GM19043 (cell line): Measurements from ENCODE around the gene ENTPD5.

Experiments used
- ATAC-seq: cut with Tn5 transposase; IDR thresholded peaks from one replicate; pipeline ENCODE4 v1.9.1; 2021; ENCODE audit warnings: low read depth; ENCODE audit not compliant: unreplicated experiment

Gene ENTPD5, protein sequence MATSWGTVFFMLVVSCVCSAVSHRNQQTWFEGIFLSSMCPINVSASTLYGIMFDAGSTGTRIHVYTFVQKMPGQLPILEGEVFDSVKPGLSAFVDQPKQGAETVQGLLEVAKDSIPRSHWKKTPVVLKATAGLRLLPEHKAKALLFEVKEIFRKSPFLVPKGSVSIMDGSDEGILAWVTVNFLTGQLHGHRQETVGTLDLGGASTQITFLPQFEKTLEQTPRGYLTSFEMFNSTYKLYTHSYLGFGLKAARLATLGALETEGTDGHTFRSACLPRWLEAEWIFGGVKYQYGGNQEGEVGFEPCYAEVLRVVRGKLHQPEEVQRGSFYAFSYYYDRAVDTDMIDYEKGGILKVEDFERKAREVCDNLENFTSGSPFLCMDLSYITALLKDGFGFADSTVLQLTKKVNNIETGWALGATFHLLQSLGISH

GRCh38 chr14:74018586-74019407 is at the start of gene ENTPD5, which contains the start of gene BBOF1:
Gene ENTPD5, minus strand, starts transcription at chr14:74019288. Its CDS starts 31,186 bp downstream, at chr14:73988102.
Gene BBOF1, plus strand, starts transcription at chr14:74019349. Its CDS starts 130 bp downstream, at chr14:74019479.
- peak; percentile 85 for ATAC-seq

DNA sequence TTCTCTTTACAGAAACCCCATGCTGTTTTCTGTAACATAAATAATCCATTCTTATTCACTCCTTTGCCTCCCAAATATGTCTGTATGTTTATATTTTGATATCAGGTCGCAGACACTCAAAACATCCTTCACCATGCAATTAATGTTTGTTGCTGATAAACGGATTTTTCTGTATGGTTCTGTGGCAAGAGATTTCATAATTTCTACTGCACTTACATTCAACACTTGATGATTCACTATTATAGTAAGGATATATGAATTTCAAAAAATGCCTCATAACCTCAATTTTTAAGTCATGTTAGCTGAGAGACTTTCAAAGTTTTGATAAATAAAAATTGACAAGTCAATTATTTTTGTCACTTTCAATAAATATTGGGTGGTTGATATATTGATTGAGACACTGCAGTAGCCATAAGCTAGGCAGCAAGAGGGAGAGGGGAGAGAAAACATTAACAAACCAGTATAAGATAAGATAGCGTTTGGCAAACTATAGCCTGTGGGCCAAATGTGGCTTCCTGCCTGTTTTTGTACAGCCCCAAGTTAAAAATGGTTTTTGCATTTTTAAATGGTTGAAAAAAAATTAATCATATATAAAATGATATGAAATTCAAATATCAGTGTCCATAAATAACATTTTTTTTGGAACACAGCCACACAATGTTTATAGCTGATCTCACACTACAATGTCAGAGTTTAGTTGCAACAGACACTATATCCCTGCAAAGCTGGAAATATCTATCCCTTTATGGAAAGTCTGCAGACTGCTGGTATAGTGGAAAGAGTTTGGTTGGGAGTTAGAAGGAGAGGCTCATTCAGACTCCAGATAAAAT is 46.9 kb upstream of the ENTPD5 start:
- no peak for ATAC-seq

- ATAC-seq = no peak
Observed at GRCh38 chr14:74064883-74065282, 45.8 kb upstream of the ENTPD5 start.

- no peak for ATAC-seq
Observed at GRCh38 chr14:74064426-74064825, 45.3 kb upstream of the ENTPD5 start.

- ATAC-seq = no peak
Observed at GRCh38 chr14:74062809-74063150, 43.7 kb upstream of the ENTPD5 start.

DNA sequence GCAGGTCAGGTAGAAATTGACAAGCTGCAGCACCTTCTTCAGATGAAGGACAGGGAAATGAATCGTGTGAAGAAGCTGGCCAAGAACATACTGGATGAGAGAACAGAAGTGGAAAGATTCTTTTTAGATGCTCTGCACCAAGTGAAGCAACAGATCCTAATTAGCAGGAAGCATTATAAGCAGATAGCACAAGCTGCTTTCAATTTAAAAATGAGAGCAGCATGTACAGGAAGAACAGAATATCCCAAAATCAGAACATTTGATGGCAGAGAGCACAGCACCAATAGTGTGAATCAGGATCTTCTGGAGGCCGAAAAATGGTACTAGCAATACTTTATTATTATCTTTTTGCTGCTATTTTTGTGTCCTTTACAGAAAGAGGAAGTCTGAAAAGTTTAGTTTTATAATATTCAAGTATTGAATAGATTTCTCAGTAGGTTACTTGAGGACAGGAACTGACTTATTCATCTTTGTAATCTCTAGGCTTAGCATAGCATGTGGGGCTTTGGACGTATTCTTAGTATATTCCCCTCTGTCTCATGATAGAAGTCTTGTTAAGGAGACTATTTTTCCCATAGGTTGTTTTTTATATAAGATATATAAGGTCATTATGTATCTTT is 30.9 kb upstream of the ENTPD5 start:
- no peak for ATAC-seq

GRCh38 chr14:74048281-74048680 is 29.2 kb upstream of the ENTPD5 start:
- ATAC-seq = no peak

- no peak for ATAC-seq
Observed at GRCh38 chr14:74045522-74045921, 26.4 kb upstream of the ENTPD5 start.

GRCh38 chr14:74042296-74042695 is 23.2 kb upstream of the ENTPD5 start:
- ATAC-seq = no peak

- no peak for ATAC-seq
Observed at GRCh38 chr14:74038020-74038859, 19.2 kb upstream of the ENTPD5 start.

DNA sequence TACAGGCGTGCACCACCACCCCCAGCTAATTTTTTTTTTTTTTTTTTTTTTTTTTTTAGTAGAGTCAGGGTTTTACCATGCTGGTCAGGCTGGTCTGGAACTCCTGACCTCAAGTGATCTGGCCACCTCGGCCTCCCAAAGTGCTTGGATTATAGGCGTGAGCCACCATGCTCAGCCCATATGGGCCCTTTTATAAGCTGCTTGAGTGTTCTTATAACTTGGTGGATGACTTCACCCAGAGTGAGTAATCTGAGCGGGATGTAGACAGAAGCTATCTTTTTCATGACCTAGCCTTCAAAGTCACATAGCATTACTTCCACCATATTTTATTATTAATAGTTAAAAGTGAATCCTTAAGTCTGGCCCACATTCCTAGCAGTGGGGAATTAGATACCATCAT is 16.5 kb upstream of the ENTPD5 start:
- no peak for ATAC-seq

- no peak for ATAC-seq
Observed at GRCh38 chr14:74034572-74034971, 15.5 kb upstream of the ENTPD5 start.

GRCh38 chr14:74029136-74029535 is 10.0 kb upstream of the ENTPD5 start:
- ATAC-seq = no peak

GRCh38 chr14:74022346-74022745 is 3.3 kb upstream of the ENTPD5 start:
- ATAC-seq = no peak

GRCh38 chr14:74019408-74020137 is 485 bp upstream of the ENTPD5 start:
- no peak for ATAC-seq

- ATAC-seq = no peak
Observed at GRCh38 chr14:74018174-74018585, 908 bp downstream of the ENTPD5 start.

DNA sequence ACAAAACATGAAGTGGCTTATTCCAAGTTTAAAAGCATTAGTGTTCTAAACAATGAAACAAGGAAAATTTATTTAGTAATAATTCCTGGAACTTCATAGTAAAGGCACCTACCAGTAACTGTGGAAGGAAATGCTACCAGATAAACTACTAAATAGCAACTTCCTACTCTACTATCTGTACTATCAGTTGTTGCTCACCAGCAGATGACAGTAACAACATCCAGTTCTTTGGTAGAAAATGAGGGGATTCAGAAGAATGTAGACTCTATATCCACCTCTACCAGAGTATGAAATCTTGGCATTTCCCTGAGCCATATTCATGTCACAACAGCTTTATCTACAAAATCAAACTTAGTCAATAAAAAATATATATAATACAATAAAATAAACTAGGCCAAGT is 3.1 kb downstream of the ENTPD5 start:
- ATAC-seq = no peak

DNA sequence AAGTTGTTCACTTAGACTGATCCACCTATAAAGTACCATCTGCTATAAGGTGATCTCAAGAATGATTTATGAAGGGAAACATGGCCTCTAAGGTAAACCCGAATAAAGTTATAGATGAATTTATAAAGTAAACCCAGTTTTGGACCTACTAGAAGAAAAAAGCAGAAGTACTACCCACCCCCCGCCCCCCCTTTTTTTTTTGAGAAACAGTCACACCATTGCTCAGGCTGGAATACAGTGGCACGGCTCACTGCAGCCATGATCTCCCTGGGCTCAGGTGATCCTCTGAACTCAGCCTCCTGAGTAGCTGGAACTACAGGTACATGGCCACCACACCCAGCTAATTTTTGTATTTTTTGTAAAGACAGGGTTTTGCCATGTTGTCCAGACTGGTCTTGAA is 3.9 kb downstream of the ENTPD5 start:
- ATAC-seq = no peak

DNA sequence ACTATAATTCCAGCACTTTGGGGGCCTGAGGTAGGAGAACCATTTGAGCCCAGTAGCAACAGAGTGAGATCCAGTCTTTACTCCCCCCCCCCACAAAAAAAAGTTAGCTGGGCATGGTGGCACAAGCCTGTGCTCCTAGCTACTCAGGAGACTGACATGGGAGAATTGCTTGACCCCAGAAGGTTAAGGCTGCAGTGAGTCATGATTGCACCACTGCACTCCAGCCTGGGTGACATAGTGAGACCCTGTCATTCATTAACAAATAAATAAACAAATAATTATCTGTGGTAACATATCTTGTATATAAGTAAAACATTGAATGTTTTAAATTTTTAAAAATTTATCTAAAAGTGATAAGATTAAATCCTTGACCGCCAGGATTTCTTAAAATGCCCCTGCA is 4.8 kb downstream of the ENTPD5 start:
- no peak for ATAC-seq
